Measurements from ENCODE around the gene MYL2. TPM values are rescaled to one million over a fixed set of nuclear protein-coding genes. Genes with fewer than 3 reads are reported as not detected.
A peak's percentile ranks its signal among the peaks of the same experiment; 100 is the strongest.

The MYL2 gene
- total and polyA plus RNA-seq, 10 of the 15 experiments (the other 5 are each of a cell fraction or from before 2014, with no cell fraction given) = 0.08 to 1.8 (median 0.57) TPM; not detected in 1

- no peak for TF ChIP-seq ZNF687 (IDR thresholded peaks at IDR 0.05)
- no peak for TF ChIP-seq TBL1XR1 (IDR thresholded peaks at IDR 0.05; ENCODE audit: low read depth, low read length)
- TF ChIP-seq PRDM15 (CRISPR knock-in tag; IDR thresholded peaks at IDR 0.05) = no peak
- no peak for TF ChIP-seq CUX1 (IDR thresholded peaks at IDR 0.05; ENCODE audit: insufficient replicate concordance, low read depth, low read length)
- TF ChIP-seq RAD21 (IDR thresholded peaks at IDR 0.05; ENCODE audit: insufficient read depth, low read depth, low read length) = peak; percentile 89
- TF ChIP-seq E2F4 (IDR thresholded peaks at IDR 0.05; ENCODE audit: low read depth, low read length) = no peak; the same call in 1 of the 2 replicates
- TF ChIP-seq SP1 (IDR thresholded peaks at IDR 0.05; ENCODE audit: low read depth, low read length) = no peak
- TF ChIP-seq SMARCA5 (IDR thresholded peaks at IDR 0.05) = 0 out of 2 replicates have a peak, but pooled peaks have one; percentile 45
- TF ChIP-seq YY1 (IDR thresholded peaks at IDR 0.05; ENCODE audit: low read depth, low read length) = peak; percentile 54; the same call in 1 of the 2 replicates
- TF ChIP-seq CBX3 (IDR thresholded peaks at IDR 0.05; ENCODE audit: borderline replicate concordance, low read depth) = no peak
- peak; percentile 75 for TF ChIP-seq SMC3 (IDR thresholded peaks at IDR 0.05; ENCODE audit: borderline replicate concordance, low read length)
Observed at GRCh38 chr12:110937104-110937641, 16.8 kb upstream of the MYL2 start (continued).

All from GM12878 (cell line).